ENCODE data around the gene VPS33B.

DNA sequence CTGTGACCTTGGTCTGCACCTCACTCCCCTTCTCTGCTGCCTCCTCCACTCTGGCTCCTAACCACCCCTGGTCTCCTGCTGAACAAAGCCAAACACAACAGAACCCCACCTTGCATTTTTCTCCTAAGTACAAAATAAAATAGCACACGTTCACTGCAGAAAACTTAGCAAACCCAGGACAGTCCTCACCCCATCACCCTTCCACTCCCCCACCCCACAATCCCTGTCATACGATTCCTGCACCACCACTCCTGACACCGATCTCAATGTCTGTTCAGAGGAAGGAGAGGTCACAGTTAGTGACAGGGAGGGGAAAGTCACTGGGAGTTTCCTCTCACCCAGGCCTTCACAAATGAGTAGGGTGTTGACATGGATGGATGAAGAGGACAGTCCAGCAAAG lies 4.2 kb downstream of the VPS33B start:
- TF ChIP-seq, protein P1, sequence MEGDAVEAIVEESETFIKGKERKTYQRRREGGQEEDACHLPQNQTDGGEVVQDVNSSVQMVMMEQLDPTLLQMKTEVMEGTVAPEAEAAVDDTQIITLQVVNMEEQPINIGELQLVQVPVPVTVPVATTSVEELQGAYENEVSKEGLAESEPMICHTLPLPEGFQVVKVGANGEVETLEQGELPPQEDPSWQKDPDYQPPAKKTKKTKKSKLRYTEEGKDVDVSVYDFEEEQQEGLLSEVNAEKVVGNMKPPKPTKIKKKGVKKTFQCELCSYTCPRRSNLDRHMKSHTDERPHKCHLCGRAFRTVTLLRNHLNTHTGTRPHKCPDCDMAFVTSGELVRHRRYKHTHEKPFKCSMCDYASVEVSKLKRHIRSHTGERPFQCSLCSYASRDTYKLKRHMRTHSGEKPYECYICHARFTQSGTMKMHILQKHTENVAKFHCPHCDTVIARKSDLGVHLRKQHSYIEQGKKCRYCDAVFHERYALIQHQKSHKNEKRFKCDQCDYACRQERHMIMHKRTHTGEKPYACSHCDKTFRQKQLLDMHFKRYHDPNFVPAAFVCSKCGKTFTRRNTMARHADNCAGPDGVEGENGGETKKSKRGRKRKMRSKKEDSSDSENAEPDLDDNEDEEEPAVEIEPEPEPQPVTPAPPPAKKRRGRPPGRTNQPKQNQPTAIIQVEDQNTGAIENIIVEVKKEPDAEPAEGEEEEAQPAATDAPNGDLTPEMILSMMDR (IDR thresholded peaks at IDR 0.05; ENCODE audit: low read depth, low read length), result no peak
- TF ChIP-seq MAX (IDR thresholded peaks at IDR 0.05; ENCODE audit: low read depth, low read length), result no peak
- TF ChIP-seq POLR2A (IDR thresholded peaks at IDR 0.05; ENCODE audit: extremely low read depth, insufficient read length), result no peak

Measured in NB4 (cell line).